Heart left ventricle (tissue), 16 donors: ENCODE results near the gene SSX4. TPM values are rescaled to one million over a fixed set of nuclear protein-coding genes. Genes with fewer than 3 reads are reported as not detected.
"Not testable (repeated sequence)": the region's sequence is repeated elsewhere in the genome, so short reads cannot be mapped to it uniquely, and the experiment has no call there.

ENCODE experiments used
- ATAC-seq, 4 donors: fragments of 200-7000 bp; cut with Tn5 transposase; one replicate each; pipeline ENCODE4 v1.9.1; 2020 to 2022; ENCODE audit warnings: moderate library complexity in 4 of 4, mild to moderate bottlenecking in 3 of 4, moderate number of reproducible peaks in 1 of 4
- DNase-seq, 5 donors: peaks; one replicate each; pipeline ENCODE4 v3.0.0-alpha.2; 2020
- H3K27ac ChIP-seq, 12 donors: fragments of 200-600 bp; sonication (generic) in 4 of 12; one replicate each; pipeline versions ENCODE4 v1.5.0 to v1.8.0; 2016 to 2022; ENCODE audit warnings: mild to moderate bottlenecking in 2 of 12
- H3K27me3 ChIP-seq, 9 donors: fragments of 200-600 bp; sonication (generic) in 2 of 9; one replicate each; pipeline versions ENCODE4 v1.5.1 to v1.8.0; 2016 to 2022; ENCODE audit warnings: mild to moderate bottlenecking in 3 of 9
- H3K36me3 ChIP-seq, 9 donors: fragments of 200-600 bp; sonication (generic) in 2 of 9; one replicate each; pipeline versions ENCODE4 v1.5.0 to v1.8.0; 2018 to 2022; ENCODE audit warnings: mild to moderate bottlenecking in 2 of 9
- H3K4me1 ChIP-seq, 12 donors: fragments of 200-600 bp; sonication (generic) in 4 of 12; one replicate each; pipeline versions ENCODE4 v1.5.0 to v1.8.0; 2016 to 2022; ENCODE audit warnings: mild to moderate bottlenecking in 3 of 12
- H3K4me3 ChIP-seq, 12 donors: fragments of 200-600 bp; sonication (generic) in 4 of 12; one replicate each; pipeline versions ENCODE4 v1.5.0 to v1.8.0; 2017 to 2022; ENCODE audit warnings: mild to moderate bottlenecking in 9 of 12, moderate library complexity in 4 of 12
- H3K9me3 ChIP-seq, 12 donors: fragments of 200-600 bp; sonication (generic) in 4 of 12; one replicate each; pipeline versions ENCODE4 v1.5.0 to v1.8.0; 2016 to 2022; ENCODE audit warnings: mild to moderate bottlenecking in 1 of 12
- CTCF ChIP-seq, 12 donors: fragments of 200-600 bp; sonication (generic) in 4 of 12; IDR thresholded peaks; one replicate each; pipeline versions ENCODE4 v1.5.0 to v1.8.0; 2018 to 2022; ENCODE audit warnings: antibody characterized with exemption in 12 of 12, mild to moderate bottlenecking in 5 of 12
- POLR2A ChIP-seq, 2 donors: fragments of 450-650 bp; IDR thresholded peaks; one replicate each; pipeline ENCODE4 v1.6.1; 2017; ENCODE audit warnings: antibody characterized with exemption in 2 of 2, mild to moderate bottlenecking in 2 of 2, moderate library complexity in 2 of 2
- WGBS, 4 donors: extraction: QIAGEN DNeasy Blood & Tissue Kit in 2 of 4; methylation state at CpG; one replicate each; pipeline versions ENCODE4 v1.1.5 to v1.1.7; 2013 to 2018; 5-methylcytosine and 5-hydroxymethylcytosine counted together
- intact Hi-C, 10 donors: fragments of 100-400 bp; cut with DNase I; formaldehyde crosslinking; loops; one replicate each; pipeline versions ENCODE4 v1.11.1 to v1.14.2; 2022
- long read RNA-seq, 3 donors: library from polyadenylated mRNA; unstranded; transcript quantifications; one replicate each; pipeline ENCODE4 v2.0.0, GENCODE V29; 2020 to 2021
- polyA plus RNA-seq, 2 donors: library from polyadenylated mRNA; stranded (reverse); fragments of 200-250 nt; gene quantifications; one replicate each; pipeline ENCODE4 v1.2.3, GENCODE V29; 2013
- total RNA-seq, 9 donors: library from RNA; depleted of rRNA in 2 of 9; stranded (reverse); fragments of >200 nt in 2 of 9; fragmentation: NEBNext Ultra II Directional in 3 of 9; extraction: Animal tissue kit (Norgen Biotek cat#: 25700) in 3 of 9; gene quantifications; one replicate each; pipeline versions ENCODE4 v1.1.0 to v1.2.4, GENCODE V29; 2016 to 2023
- donor health status: ischemic (EF 13 %, LVEDD 7.1; RV severe dilation, severe dysfunction).
- donor health status: healthy with polysubstance abuse.
- donor health status: DM: no; HTN: yes; CAD: no.
- donor health status: DM: no; HTN: no; CAD: no.
- donor health status: ischemic (EF 25% LVEDD 6.9; RV normal size, moderate dysfunction).
- donor health status: ischemic (EF 25% LVEDD 5.7; RV mildly dilated, moderate dysfunction).
- donor health status: healthy.
- donor health status: DM: yes; HTN: yes; CAD: no.
- donor health status: ischemic (EF 35%, LVEDD 5.7; RV mildly dilated, moderate dysfunction).
- donor health status: nonischemic (EF 11% LVEDD 7.7; RV severe dilation, severe dysfunction).
- donor health status: DM: yes; HTN: yes; CAD: no.
- donor health status: PGD.
- donor health status: ischemic (EF 29% LVEDD 5.4; RV normal size, mild dysfunction).
- donor health status: nonischemic (EF 23%, LVEDD 6.1; RV moderate dilation, normal function).

Gene SSX4
- total RNA-seq (not detected), polyA plus RNA-seq (not detected)
- long read RNA-seq, donor 1: 0 reads
- long read RNA-seq, donor 2: 0 reads
- long read RNA-seq, donor 3: 0 reads

GRCh38 chrX:48383239-48383638, at the start of gene SSX4:
TSS of gene SSX4 (plus strand) at chrX:48383539. CDS start at chrX:48384054, 515 bp downstream.
- H3K36me3 ChIP-seq, H3K4me1 ChIP-seq, H3K4me3 ChIP-seq, DNase-seq, H3K27ac ChIP-seq, intact Hi-C loops, H3K9me3 ChIP-seq, ATAC-seq, H3K27me3 ChIP-seq: not testable (repeated sequence)
- no CpG with 5 or more reads among the region's 16 CpGs for WGBS, 4 donors

GRCh38 chrX:48346059-48346458, 37.3 kb upstream of the SSX4 start:
- 43 to 50% (median 46%) methylated on average over 8 of the region's 8 CpGs for WGBS, 4 donors
- DNase-seq, H3K4me3 ChIP-seq, H3K9me3 ChIP-seq, H3K4me1 ChIP-seq, intact Hi-C loops, H3K36me3 ChIP-seq, H3K27ac ChIP-seq, ATAC-seq: not testable (repeated sequence)
- peaks cover 0 to 10% (median 0%) of the 10 kb centered on the region in 9 donors for H3K27me3 ChIP-seq

- H3K27ac ChIP-seq, DNase-seq, H3K4me3 ChIP-seq, H3K9me3 ChIP-seq, H3K27me3 ChIP-seq, H3K4me1 ChIP-seq, H3K36me3 ChIP-seq, intact Hi-C loops, ATAC-seq: not testable (repeated sequence)
- WGBS, 4 donors: 85 to 95% (median 91%) methylated on average over 17 to 19 of the region's 19 CpGs
Observed at GRCh38 chrX:48356315-48357094, 26.8 kb upstream of the SSX4 start, which contains the start of gene SSX3. TSS of gene SSX3 (minus strand) at chrX:48356703. CDS start at chrX:48355249, 1,454 bp downstream.

GRCh38 chrX:48357681-48358080, 25.7 kb upstream of the SSX4 start:
- intact Hi-C loops: no loop called here
- no peak overlapping the region for H3K27ac ChIP-seq

GRCh38 chrX:48359281-48359680, 24.1 kb upstream of the SSX4 start:
- H3K36me3 ChIP-seq, ATAC-seq, H3K4me3 ChIP-seq, H3K27ac ChIP-seq, H3K4me1 ChIP-seq, H3K9me3 ChIP-seq, H3K27me3 ChIP-seq, intact Hi-C loops, DNase-seq: not testable (repeated sequence)
- WGBS, 4 donors: 70 to 82% (median 78%) methylated on average over 5 to 6 of the region's 6 CpGs

More at GRCh38 chrX:48357681-48358080, 25.7 kb upstream of the SSX4 start:
- 79 to 93% (median 91%) methylated on average over 8 of the region's 8 CpGs for WGBS, 4 donors
- Histone ChIP-seq H3K27me3 (peaks cover 0 to 8% (median 0%) of the 10 kb centered on the region in 9 donors), H3K4me3 (no peak overlapping the region), H3K4me1 (no peaks in the 10 kb centered on the region), H3K9me3 (no peaks in the 10 kb centered on the region), H3K36me3 (no peaks in the 10 kb centered on the region)
- DNase-seq (no peak), ATAC-seq (no peak)
- TF ChIP-seq CTCF (IDR thresholded peaks at IDR 0.05) (no peak), POLR2A (IDR thresholded peaks at IDR 0.05) (no peak)

- intact Hi-C loops, H3K27ac ChIP-seq, H3K4me1 ChIP-seq, H3K27me3 ChIP-seq, ATAC-seq, H3K36me3 ChIP-seq, H3K4me3 ChIP-seq, DNase-seq, H3K9me3 ChIP-seq: not testable (repeated sequence)
- WGBS, 4 donors: no CpG with 5 or more reads among the region's 12 CpGs
Observed at GRCh38 chrX:48367717-48368408, 15.5 kb upstream of the SSX4 start.

- no CpG with 5 or more reads among the region's 8 CpGs for WGBS, 4 donors
- ATAC-seq, intact Hi-C loops: not testable (repeated sequence)
Observed at GRCh38 chrX:48370408-48370807, 12.9 kb upstream of the SSX4 start.

GRCh38 chrX:48396931-48397330, 13.6 kb downstream of the SSX4 start:
- H3K36me3 ChIP-seq, H3K4me3 ChIP-seq, DNase-seq, H3K27me3 ChIP-seq, H3K9me3 ChIP-seq, H3K27ac ChIP-seq, H3K4me1 ChIP-seq, intact Hi-C loops, ATAC-seq: not testable (repeated sequence)
- 54 to 86% (median 79%) methylated on average over 1 to 2 of the region's 2 CpGs for WGBS, 4 donors

More at GRCh38 chrX:48370408-48370807, 12.9 kb upstream of the SSX4 start:
- not testable (repeated sequence) for H3K36me3 ChIP-seq, DNase-seq, H3K4me1 ChIP-seq, H3K4me3 ChIP-seq, H3K27ac ChIP-seq, H3K27me3 ChIP-seq, H3K9me3 ChIP-seq

- ATAC-seq, intact Hi-C loops, H3K9me3 ChIP-seq, H3K4me3 ChIP-seq, H3K27ac ChIP-seq, DNase-seq, H3K4me1 ChIP-seq, H3K36me3 ChIP-seq, H3K27me3 ChIP-seq: not testable (repeated sequence)
- 9 to 58% (median 40%) methylated on average over 1 of the region's 1 CpG for WGBS, 4 donors
Observed at GRCh38 chrX:48397825-48398224, 14.5 kb downstream of the SSX4 start.

GRCh38 chrX:48411860-48412259, 28.5 kb downstream of the SSX4 start, which contains the start of gene SSX4B:
TSS of gene SSX4B (minus strand) at chrX:48411960. CDS start at chrX:48411372, 588 bp downstream.
- H3K27ac ChIP-seq, intact Hi-C loops, ATAC-seq, H3K4me3 ChIP-seq, DNase-seq, H3K27me3 ChIP-seq, H3K4me1 ChIP-seq, H3K9me3 ChIP-seq, H3K36me3 ChIP-seq: not testable (repeated sequence)
- no CpG with 5 or more reads among the region's 15 CpGs for WGBS, 4 donors
